ENCODE data around the gene AUNIP. TPM values are rescaled to one million over a fixed set of nuclear protein-coding genes. Genes with fewer than 3 reads are reported as not detected.

The AUNIP gene
- polyA plus RNA-seq, 1 of the 3 experiments (the other 2 are of a cell fraction): 1.9 TPM

DNA sequence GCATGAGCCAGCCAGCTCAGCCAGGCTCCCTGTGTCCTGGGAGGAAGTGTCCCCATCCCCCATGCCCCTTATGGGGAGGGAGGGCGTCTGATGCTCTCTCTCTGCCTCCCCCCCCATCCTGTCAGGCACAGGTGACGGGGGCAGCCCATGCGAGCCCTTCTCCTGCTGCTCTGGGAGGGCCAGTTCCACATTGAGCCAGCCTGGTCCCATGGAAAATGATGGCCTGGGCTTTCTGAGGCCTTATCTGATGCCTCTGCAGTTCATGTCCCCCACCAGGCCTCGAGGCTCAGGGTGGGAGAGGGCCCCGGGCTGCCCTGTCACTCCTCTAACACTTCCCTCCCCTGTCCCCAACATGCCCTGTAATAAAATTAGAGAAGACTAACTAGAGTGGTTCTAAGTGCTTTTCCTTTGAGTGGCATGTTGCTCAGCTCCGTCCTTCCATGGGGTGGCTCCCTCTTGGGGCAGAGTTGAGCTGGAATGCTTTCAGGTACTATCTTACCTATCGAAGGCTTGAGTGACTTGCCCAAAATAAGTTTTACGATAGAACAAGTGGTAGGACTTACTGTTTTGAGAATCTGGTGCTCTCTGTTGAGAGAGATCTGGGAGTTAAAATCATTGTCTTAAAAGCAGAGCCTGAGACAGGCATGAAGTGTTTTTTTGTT is 41.3 kb downstream of the AUNIP start:
- WGBS (ENCODE audit: low lambda C conversion rate): 54% methylated on average over 6 of the region's 8 CpGs
- no peaks in the 10 kb centered on the region for H3F3A ChIP-seq (replicated peaks; ENCODE audit: insufficient read depth)
- H3K4me2 ChIP-seq: peak overlapping the region; percentile 100; the same call in 1 of the 2 replicates
- H3K79me2 ChIP-seq (ENCODE audit: insufficient read depth): peaks cover 30% of the 10 kb centered on the region
- CTCF ChIA-PET: interaction anchor here (0.6 to 3.9 kb wide), 9 partner anchors 10 to 227 kb away, joined by 3 to 15 read pairs (median 5); partner anchors contain the start of gene PAFAH2
- no peak overlapping the region for H3K9ac ChIP-seq
- peaks cover 0 to 28% of the 10 kb centered on the region in 2 experiments for H3K36me3 ChIP-seq (replicated peaks in 1 of 2; ENCODE audit: control insufficient read depth in 1 of 2, insufficient read depth in 2 of 2, low read length in 1 of 2)
- peaks cover 8 to 29% of the 10 kb centered on the region in 2 experiments; a peak in 1 of 4 replicates for H3K4me1 ChIP-seq (ENCODE audit: control insufficient read depth in 1 of 2, insufficient read depth in 2 of 2, low read depth in 1 of 2, low read length in 1 of 2)
- TF ChIP-seq CHD2 (IDR thresholded peaks at IDR 0.05; ENCODE audit: low read length, partially characterized antibody): no peak
- no peak for TF ChIP-seq EZH2phosphoT487 (IDR thresholded peaks at IDR 0.05; ENCODE audit: borderline replicate concordance, low read depth)
- TF ChIP-seq, protein P1, sequence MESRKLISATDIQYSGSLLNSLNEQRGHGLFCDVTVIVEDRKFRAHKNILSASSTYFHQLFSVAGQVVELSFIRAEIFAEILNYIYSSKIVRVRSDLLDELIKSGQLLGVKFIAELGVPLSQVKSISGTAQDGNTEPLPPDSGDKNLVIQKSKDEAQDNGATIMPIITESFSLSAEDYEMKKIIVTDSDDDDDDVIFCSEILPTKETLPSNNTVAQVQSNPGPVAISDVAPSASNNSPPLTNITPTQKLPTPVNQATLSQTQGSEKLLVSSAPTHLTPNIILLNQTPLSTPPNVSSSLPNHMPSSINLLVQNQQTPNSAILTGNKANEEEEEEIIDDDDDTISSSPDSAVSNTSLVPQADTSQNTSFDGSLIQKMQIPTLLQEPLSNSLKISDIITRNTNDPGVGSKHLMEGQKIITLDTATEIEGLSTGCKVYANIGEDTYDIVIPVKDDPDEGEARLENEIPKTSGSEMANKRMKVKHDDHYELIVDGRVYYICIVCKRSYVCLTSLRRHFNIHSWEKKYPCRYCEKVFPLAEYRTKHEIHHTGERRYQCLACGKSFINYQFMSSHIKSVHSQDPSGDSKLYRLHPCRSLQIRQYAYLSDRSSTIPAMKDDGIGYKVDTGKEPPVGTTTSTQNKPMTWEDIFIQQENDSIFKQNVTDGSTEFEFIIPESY (IDR thresholded peaks at IDR 0.05; ENCODE audit: borderline replicate concordance, low read depth): no peak
- TF ChIP-seq, protein P2, sequence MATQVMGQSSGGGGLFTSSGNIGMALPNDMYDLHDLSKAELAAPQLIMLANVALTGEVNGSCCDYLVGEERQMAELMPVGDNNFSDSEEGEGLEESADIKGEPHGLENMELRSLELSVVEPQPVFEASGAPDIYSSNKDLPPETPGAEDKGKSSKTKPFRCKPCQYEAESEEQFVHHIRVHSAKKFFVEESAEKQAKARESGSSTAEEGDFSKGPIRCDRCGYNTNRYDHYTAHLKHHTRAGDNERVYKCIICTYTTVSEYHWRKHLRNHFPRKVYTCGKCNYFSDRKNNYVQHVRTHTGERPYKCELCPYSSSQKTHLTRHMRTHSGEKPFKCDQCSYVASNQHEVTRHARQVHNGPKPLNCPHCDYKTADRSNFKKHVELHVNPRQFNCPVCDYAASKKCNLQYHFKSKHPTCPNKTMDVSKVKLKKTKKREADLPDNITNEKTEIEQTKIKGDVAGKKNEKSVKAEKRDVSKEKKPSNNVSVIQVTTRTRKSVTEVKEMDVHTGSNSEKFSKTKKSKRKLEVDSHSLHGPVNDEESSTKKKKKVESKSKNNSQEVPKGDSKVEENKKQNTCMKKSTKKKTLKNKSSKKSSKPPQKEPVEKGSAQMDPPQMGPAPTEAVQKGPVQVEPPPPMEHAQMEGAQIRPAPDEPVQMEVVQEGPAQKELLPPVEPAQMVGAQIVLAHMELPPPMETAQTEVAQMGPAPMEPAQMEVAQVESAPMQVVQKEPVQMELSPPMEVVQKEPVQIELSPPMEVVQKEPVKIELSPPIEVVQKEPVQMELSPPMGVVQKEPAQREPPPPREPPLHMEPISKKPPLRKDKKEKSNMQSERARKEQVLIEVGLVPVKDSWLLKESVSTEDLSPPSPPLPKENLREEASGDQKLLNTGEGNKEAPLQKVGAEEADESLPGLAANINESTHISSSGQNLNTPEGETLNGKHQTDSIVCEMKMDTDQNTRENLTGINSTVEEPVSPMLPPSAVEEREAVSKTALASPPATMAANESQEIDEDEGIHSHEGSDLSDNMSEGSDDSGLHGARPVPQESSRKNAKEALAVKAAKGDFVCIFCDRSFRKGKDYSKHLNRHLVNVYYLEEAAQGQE (IDR thresholded peaks at IDR 0.05; ENCODE audit: low read depth, low read length): no peak
- no peak for TF ChIP-seq RAD21 (IDR thresholded peaks at IDR 0.05; ENCODE audit: low read length)
- TF ChIP-seq TAF1 (IDR thresholded peaks at IDR 0.05; ENCODE audit: borderline replicate concordance, low read depth, low read length): no peak
- no peak for TF ChIP-seq GABPA (IDR thresholded peaks at IDR 0.05; ENCODE audit: low read depth)
- TF ChIP-seq MEF2A (IDR thresholded peaks at IDR 0.05; ENCODE audit: borderline replicate concordance, low read depth): no peak
- no peak for TF ChIP-seq FOXJ3 (CRISPR knock-in tag; IDR thresholded peaks at IDR 0.05)
- TF ChIP-seq, protein P3, sequence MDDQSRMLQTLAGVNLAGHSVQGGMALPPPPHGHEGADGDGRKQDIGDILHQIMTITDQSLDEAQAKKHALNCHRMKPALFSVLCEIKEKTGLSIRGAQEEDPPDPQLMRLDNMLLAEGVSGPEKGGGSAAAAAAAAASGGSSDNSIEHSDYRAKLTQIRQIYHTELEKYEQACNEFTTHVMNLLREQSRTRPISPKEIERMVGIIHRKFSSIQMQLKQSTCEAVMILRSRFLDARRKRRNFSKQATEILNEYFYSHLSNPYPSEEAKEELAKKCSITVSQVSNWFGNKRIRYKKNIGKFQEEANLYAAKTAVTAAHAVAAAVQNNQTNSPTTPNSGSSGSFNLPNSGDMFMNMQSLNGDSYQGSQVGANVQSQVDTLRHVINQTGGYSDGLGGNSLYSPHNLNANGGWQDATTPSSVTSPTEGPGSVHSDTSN (IDR thresholded peaks at IDR 0.05): peak; percentile 6; the same call in 1 of the 2 replicates
- TF ChIP-seq GATA2 (CRISPR knock-in tag; IDR thresholded peaks at IDR 0.05): no peak
- TF ChIP-seq, protein P4, sequence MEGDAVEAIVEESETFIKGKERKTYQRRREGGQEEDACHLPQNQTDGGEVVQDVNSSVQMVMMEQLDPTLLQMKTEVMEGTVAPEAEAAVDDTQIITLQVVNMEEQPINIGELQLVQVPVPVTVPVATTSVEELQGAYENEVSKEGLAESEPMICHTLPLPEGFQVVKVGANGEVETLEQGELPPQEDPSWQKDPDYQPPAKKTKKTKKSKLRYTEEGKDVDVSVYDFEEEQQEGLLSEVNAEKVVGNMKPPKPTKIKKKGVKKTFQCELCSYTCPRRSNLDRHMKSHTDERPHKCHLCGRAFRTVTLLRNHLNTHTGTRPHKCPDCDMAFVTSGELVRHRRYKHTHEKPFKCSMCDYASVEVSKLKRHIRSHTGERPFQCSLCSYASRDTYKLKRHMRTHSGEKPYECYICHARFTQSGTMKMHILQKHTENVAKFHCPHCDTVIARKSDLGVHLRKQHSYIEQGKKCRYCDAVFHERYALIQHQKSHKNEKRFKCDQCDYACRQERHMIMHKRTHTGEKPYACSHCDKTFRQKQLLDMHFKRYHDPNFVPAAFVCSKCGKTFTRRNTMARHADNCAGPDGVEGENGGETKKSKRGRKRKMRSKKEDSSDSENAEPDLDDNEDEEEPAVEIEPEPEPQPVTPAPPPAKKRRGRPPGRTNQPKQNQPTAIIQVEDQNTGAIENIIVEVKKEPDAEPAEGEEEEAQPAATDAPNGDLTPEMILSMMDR (IDR thresholded peaks at IDR 0.05): peak; percentile 21; the same call in 1 of the 2 replicates
- TF ChIP-seq RCOR1 (IDR thresholded peaks at IDR 0.05; ENCODE audit: low read length): no peak
- TF ChIP-seq, protein P5, sequence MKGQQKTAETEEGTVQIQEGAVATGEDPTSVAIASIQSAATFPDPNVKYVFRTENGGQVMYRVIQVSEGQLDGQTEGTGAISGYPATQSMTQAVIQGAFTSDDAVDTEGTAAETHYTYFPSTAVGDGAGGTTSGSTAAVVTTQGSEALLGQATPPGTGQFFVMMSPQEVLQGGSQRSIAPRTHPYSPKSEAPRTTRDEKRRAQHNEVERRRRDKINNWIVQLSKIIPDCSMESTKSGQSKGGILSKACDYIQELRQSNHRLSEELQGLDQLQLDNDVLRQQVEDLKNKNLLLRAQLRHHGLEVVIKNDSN (IDR thresholded peaks at IDR 0.05; ENCODE audit: borderline replicate concordance, low read depth): no peak
- POLR2A ChIA-PET: interaction anchor here (1.5 kb wide), 1 partner anchor 57 kb away, joined by 4 read pairs; the partner anchor contains the start of gene PAQR7
- no peak overlapping the region for H2AFZ ChIP-seq (ENCODE audit: low read depth)
- peak overlapping the region; percentile 79 to 88; a peak in 3 of 4 replicates for H3K27ac ChIP-seq (ENCODE audit: low read depth in 2 of 2, low read length in 1 of 2)
- peaks cover 7% of the 10 kb centered on the region; the same call in 1 of the 2 replicates for H4K20me1 ChIP-seq (ENCODE audit: insufficient read depth)
- peak; percentile 58 for DNase-seq
- H3K9me2 ChIP-seq: no peaks in the 10 kb centered on the region
- H3K9me3 ChIP-seq: no peaks in the 10 kb centered on the region
- H3K4me3 ChIP-seq (ENCODE audit: low read depth in 2 of 2, low read length in 1 of 2): no peak overlapping the region
- no peaks in the 10 kb centered on the region for H3K27me3 ChIP-seq (ENCODE audit: insufficient read depth)
